Measurements from ENCODE around the gene RAPGEF4.

RAPGEF4 gene

GRCh38 chr2:173054466-173054865, 318.8 kb downstream of the RAPGEF4 start:
- no peak overlapping the region for H3K4me3 ChIP-seq (ENCODE audit: low read depth, low read length)
- no peak for DNase-seq (ENCODE audit: low read depth)
- TF ChIP-seq CTCF (IDR thresholded peaks at IDR 0.05; ENCODE audit: insufficient read depth, low read depth, low read length, missing control alignments), result no peak

- DNase-seq (ENCODE audit: low read depth), result no peak
- no peak for TF ChIP-seq CTCF (IDR thresholded peaks at IDR 0.05; ENCODE audit: insufficient read depth, low read depth, low read length, missing control alignments)
- no peak overlapping the region for H3K4me3 ChIP-seq (ENCODE audit: low read depth, low read length)
Measured at GRCh38 chr2:173056705-173057364, 321.2 kb downstream of the RAPGEF4 start.

GRCh38 chr2:173058097-173058496, 322.5 kb downstream of the RAPGEF4 start:
- H3K4me3 ChIP-seq (ENCODE audit: low read depth, low read length), result no peak overlapping the region
- DNase-seq (ENCODE audit: low read depth), result no peak
- no peak for TF ChIP-seq CTCF (IDR thresholded peaks at IDR 0.05; ENCODE audit: insufficient read depth, low read depth, low read length, missing control alignments)

- no peak overlapping the region for H3K4me3 ChIP-seq (ENCODE audit: low read depth, low read length)
- no peak for TF ChIP-seq CTCF (IDR thresholded peaks at IDR 0.05; ENCODE audit: insufficient read depth, low read depth, low read length, missing control alignments)
- DNase-seq (ENCODE audit: low read depth), result no peak
Measured at GRCh38 chr2:173058673-173059072, 323.0 kb downstream of the RAPGEF4 start.

- no peak for TF ChIP-seq CTCF (IDR thresholded peaks at IDR 0.05; ENCODE audit: insufficient read depth, low read depth, low read length, missing control alignments)
- no peak overlapping the region for H3K4me3 ChIP-seq (ENCODE audit: low read depth, low read length)
- no peak for DNase-seq (ENCODE audit: low read depth)
Measured at GRCh38 chr2:173059292-173059691, 323.6 kb downstream of the RAPGEF4 start.

GRCh38 chr2:173059971-173060461, 324.4 kb downstream of the RAPGEF4 start:
- DNase-seq (ENCODE audit: low read depth), result no peak
- TF ChIP-seq CTCF (IDR thresholded peaks at IDR 0.05; ENCODE audit: insufficient read depth, low read depth, low read length, missing control alignments), result no peak
- H3K4me3 ChIP-seq (ENCODE audit: low read depth, low read length), result no peak overlapping the region

GRCh38 chr2:173062801-173063200, 327.2 kb downstream of the RAPGEF4 start:
- no peak for DNase-seq (ENCODE audit: low read depth)
- no peak for TF ChIP-seq CTCF (IDR thresholded peaks at IDR 0.05; ENCODE audit: insufficient read depth, low read depth, low read length, missing control alignments)
- H3K4me3 ChIP-seq (ENCODE audit: low read depth, low read length), result no peak overlapping the region
